LNCAP (cell line): ENCODE data around the gene TMEM273.

ENCODE experiments used
- TF ChIP-seq, protein P1 (sequence below): fragments of 450-650 bp; IDR thresholded peaks from 2 replicates; pipeline ENCODE4 v1.5.1; 2017; ENCODE audit warnings: mild to moderate bottlenecking

Gene TMEM273

DNA sequence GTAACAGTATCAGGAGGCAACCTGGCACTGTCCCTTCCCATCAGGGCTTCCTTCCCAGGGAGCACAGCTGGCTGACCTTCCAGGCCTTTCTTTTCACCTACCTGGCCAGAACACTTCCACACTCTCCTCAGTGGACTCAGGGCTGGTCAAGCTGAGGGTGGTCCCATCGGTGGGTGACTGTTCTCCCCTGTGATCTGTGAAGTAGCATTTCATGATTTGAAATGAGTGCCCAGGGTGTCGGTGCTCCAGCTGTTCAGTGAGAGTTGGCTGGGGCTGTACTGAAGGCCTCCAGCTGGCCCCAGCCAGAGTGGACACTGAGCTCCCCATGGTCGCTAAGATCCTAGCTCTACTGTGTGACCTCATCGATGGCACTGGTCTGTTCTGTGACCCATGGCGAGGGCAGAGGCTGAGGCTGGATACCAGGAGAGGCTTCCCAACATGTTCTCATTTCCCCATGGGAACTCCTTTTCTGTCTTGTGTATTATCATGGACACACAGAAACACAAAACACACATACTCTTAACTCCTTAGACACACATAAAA lies 54.4 kb downstream of the TMEM273 start, which contains the start of gene FAM170B:
TSS of gene FAM170B (minus strand) at position 316 of the 543 bp plus-strand sequence. CDS start at position 213, 103 bp downstream.
- TF ChIP-seq, protein P1, sequence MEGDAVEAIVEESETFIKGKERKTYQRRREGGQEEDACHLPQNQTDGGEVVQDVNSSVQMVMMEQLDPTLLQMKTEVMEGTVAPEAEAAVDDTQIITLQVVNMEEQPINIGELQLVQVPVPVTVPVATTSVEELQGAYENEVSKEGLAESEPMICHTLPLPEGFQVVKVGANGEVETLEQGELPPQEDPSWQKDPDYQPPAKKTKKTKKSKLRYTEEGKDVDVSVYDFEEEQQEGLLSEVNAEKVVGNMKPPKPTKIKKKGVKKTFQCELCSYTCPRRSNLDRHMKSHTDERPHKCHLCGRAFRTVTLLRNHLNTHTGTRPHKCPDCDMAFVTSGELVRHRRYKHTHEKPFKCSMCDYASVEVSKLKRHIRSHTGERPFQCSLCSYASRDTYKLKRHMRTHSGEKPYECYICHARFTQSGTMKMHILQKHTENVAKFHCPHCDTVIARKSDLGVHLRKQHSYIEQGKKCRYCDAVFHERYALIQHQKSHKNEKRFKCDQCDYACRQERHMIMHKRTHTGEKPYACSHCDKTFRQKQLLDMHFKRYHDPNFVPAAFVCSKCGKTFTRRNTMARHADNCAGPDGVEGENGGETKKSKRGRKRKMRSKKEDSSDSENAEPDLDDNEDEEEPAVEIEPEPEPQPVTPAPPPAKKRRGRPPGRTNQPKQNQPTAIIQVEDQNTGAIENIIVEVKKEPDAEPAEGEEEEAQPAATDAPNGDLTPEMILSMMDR = no peak

DNA sequence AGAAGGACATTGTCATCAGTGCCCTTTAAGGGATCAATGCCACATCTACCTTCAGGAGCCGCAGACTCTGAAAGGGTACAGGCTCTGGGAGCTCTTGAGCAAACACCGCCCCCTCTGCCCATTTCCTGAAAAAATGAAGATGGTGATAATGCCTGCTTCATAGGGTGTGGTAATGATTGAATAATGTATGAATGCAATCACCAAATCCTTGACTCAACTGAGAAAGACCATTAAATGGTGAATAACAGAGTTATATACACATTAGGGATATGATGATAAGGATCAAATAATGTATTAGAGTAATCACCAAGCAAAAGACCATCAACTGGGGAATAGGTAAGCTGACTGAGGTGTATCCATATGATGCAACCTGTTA lies 55.8 kb downstream of the TMEM273 start:
- TF ChIP-seq, protein P1 = no peak

DNA sequence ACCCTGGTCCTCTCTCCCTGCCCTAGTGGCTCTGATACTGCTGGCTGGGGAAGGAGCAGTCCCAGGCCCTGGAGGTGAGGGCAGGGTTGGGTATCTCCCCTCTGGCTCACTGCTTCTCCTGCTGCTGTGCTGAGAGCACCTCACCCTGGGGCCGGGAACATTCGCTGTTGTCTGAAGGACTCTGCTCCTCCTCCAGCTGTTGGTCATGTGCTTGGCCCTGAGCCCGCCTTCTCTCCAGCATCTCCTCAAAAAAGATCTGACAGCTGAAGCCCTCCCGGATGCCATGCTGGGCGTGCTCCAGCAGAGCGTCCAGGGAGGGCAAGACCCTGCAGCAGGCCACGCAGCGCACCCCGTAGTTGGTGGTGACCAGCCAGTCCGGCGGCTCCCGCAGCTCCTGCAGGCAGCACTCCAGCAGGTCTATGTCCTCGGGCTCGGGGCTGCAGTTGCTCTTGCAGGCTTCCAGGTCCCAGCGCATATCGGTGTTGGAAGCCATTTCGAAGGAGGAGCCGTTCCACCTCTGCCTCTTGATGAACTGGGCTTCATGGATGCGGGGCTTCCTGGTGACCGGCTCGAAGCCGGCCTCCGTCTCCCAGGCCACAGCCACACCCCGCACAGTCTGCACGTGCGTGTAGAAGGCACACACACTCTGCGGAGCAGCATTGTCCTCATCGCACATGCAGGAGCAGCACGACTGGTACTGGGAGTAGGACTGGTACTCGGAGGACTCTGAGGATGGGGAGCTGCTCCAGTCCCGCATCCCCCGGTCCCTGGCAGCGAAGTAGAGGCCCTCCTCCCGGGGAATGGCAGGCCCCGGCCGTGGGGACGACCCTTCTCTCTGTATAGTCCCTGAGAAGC lies 56.5 kb downstream of the TMEM273 start:
- TF ChIP-seq, protein P1 = no peak

DNA sequence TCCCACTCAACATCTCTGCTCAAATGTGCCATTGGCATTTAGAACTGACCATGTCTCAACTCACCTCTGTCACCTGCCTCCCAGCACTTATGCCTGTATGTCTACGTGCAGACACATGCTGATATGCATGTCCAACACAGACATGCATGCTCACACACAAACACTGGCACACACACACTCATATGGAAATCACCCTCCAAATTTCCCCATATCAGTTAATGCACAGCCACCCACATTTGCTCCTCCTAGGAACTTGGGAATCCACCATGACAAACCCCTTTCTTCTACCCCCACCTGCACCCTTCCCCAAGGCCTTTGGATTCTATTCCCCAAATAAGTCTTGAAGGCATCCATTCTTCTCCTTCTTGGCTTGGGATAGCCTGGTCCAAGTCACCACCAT lies 58.8 kb downstream of the TMEM273 start:
- TF ChIP-seq, protein P1 = no peak

DNA sequence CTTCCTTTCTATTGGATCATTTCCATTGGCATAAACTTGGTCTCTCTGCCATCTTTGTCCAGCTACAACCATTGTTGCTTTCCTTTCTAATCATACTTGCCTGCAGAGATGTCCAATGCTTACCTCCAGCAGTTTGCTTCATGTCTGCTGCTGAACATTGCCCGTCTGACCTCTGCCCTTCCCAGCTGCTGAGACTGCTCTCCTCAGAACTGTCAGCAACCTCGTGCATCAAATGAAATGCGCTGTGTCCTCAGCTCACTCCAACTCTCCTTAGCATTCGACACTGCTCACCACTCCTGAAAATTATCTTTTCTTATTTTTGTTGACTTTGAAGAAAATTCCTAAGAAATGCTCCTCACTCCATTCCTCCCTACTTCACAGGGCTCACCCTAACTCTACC lies 59.3 kb downstream of the TMEM273 start:
- TF ChIP-seq, protein P1 = no peak

DNA sequence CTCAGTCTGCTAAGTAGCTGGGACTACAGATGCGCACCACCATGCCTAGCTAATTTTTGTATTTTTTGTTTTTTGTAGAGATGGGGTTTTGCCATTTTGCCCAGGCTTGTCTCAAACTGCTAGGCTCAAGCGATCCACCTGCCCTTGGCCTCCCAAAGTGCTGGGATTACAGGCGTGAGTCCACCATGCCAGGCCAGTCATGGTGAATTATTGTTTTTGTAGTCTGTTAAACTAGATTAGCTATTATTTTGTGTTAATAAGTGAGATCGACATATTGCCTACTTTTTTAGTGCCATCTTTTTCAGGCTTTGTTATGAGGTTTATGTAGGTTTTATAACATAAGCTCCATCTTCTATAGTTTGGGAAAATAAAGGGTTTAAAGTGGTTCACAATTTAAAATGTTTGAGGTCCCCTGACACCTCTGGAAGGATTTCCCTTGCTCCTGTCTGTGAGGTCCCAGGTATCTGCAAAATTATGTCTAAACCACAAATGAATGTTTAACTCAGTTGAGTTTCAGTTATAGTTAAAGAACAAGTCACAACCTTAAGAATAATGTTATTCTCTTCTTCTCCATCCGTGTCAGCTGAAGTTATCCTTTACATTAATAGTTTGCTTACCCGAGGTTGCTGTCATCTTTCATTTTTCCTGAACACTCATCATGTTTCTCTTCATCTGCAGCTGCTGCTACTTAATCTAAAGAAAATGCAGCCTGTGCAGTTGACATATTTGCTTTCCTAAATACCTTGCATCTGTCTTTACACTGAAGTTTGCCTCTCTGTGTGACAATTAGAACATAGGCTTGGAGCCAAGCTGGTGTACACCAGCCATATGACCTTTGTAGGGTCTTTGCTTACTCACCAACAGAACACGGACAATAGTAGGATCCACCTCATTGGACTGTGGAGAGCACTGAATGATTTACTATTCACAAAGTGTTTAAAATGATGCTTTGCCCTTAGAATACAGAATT lies 63.9 kb downstream of the TMEM273 start:
- TF ChIP-seq, protein P1 = no peak

DNA sequence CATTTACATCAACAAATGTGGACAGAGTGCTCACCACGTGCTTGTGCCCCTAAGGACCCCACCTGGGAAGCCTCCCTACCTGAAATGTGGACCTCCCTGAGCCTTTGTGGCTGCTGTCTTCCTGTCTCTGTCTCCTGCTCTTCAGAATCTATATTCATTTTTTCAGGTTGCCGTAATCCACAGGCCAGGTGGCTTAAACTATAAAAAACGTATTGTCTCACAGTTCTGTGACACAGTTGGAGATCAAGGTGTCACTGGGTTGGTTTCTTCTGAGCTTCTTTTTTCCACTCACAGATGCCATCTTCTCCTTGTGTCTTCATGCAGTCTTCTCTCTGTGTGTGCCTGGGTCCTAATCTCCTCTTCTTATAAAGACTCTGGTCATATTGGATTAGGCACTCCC lies 67.3 kb downstream of the TMEM273 start:
- TF ChIP-seq, protein P1 = no peak
